H1 (cell line): Measurements from ENCODE around the gene ZNF791. TPM values are rescaled to one million over a fixed set of nuclear protein-coding genes. Genes with fewer than 3 reads are reported as not detected.

Experiments used
- CTCF ChIA-PET: fragments of 300-600 bp; sonication (Branson Sonifier 250); formaldehyde crosslinking; loops from one replicate; lab custom pipeline; 2021; ENCODE audit not compliant: partially characterized antibody; lab: Charles Lee
- POLR2A ChIA-PET: fragments of 300-600 bp; sonication (Branson Sonifier 250); formaldehyde crosslinking; loops from one replicate; lab custom pipeline; 2021; ENCODE audit warnings: inconsistent platforms; ENCODE audit not compliant: partially characterized antibody; lab: Charles Lee
- DNase-seq, 2 experiments: peaks; one replicate each; pipeline versions ENCODE4 v3.0.0 to v3.0.0-alpha.2; 2010 to 2022; ENCODE audit warnings: low spot score in 2 of 2, low read depth in 1 of 2, mixed read lengths in 1 of 2
- FAIRE-seq: peaks from 2 replicates; lab custom pipeline; 2011; peaks lifted over from hg19 to GRCh38; lab: Jason Lieb, UNC
- H2AFZ ChIP-seq: 2 replicates; pipeline ENCODE4 v1.8.1; 2012; ENCODE audit warnings: low read length, inconsistent platforms
- H2AK5ac ChIP-seq: 2 replicates; pipeline ENCODE4 v1.6.1; 2013; ENCODE audit warnings: low read depth, low read length
- H2BK120ac ChIP-seq: replicated peaks from 2 replicates; pipeline ENCODE3; 2013; ENCODE audit warnings: low read depth, low read length, inconsistent platforms
- H2BK12ac ChIP-seq: 2 replicates; pipeline ENCODE4 v1.6.1; 2013; ENCODE audit warnings: low read depth, low read length
- H2BK15ac ChIP-seq: 2 replicates; pipeline ENCODE4 v1.6.1; 2013; ENCODE audit warnings: low read length
- H2BK20ac ChIP-seq: 2 replicates; pipeline ENCODE4 v1.6.1; 2013; ENCODE audit warnings: low read length
- H2BK5ac ChIP-seq: 2 replicates; pipeline ENCODE4 v1.6.1; 2013; ENCODE audit warnings: low read depth, low read length
- H3K14ac ChIP-seq: 2 replicates; pipeline ENCODE4 v1.6.1; 2013; ENCODE audit warnings: inconsistent platforms; ENCODE audit not compliant: insufficient read length
- H3K18ac ChIP-seq: 2 replicates; pipeline ENCODE4 v1.6.1; 2013; ENCODE audit warnings: low read length; ENCODE audit errors: extremely low read depth
- H3K23ac ChIP-seq: 2 replicates; pipeline ENCODE4 v1.6.1; 2013; ENCODE audit warnings: inconsistent platforms; ENCODE audit not compliant: insufficient read length
- H3K23me2 ChIP-seq: 2 replicates; pipeline ENCODE4 v1.6.1; 2013; ENCODE audit warnings: low read depth, low read length
- H3K27ac ChIP-seq: 2 replicates; pipeline ENCODE4 v1.6.1; 2011; ENCODE audit warnings: low read depth, low read length, inconsistent platforms
- H3K27me3 ChIP-seq, 4 experiments: replicated peaks in 1 of 4; 1 replicate in 1 of 4; 2 replicates in 3 of 4; pipeline versions ENCODE4 v1.6.1 to v1.8.1; 2011 to 2013; ENCODE audit warnings: low read length in 3 of 4, mild to moderate bottlenecking in 3 of 4, inconsistent platforms in 2 of 4, mixed read lengths in 2 of 4, moderate library complexity in 1 of 4; ENCODE audit not compliant: control insufficient read depth in 3 of 4, insufficient read depth in 3 of 4; ENCODE audit errors: extremely low read depth in 1 of 4
- H3K36me3 ChIP-seq, 4 experiments: 2 replicates each; pipeline versions ENCODE4 v1.6.1 to v1.8.1; 2011 to 2013; ENCODE audit warnings: mild to moderate bottlenecking in 4 of 4, low read length in 3 of 4, moderate library complexity in 2 of 4, control low read depth in 1 of 4, inconsistent platforms in 1 of 4; ENCODE audit not compliant: insufficient read depth in 4 of 4, control insufficient read depth in 2 of 4
- H3K4ac ChIP-seq: replicated peaks from 2 replicates; pipeline ENCODE3; 2013; ENCODE audit warnings: low read length, low read depth, mixed read lengths, inconsistent platforms; ENCODE audit not compliant: insufficient read length
- H3K4me1 ChIP-seq, 4 experiments: replicated peaks in 1 of 4; 1 replicate in 1 of 4; 2 replicates in 3 of 4; pipeline versions ENCODE4 v1.6.1 to v1.8.1; 2011 to 2013; ENCODE audit warnings: low read length in 3 of 4, inconsistent platforms in 2 of 4, mixed read lengths in 1 of 4; ENCODE audit not compliant: insufficient read depth in 4 of 4, control insufficient read depth in 3 of 4
- H3K4me2 ChIP-seq, 2 experiments: 2 replicates each; pipeline versions ENCODE4 v1.6.1 to v1.8.1; 2011 to 2013; ENCODE audit warnings: low read depth in 2 of 2, low read length in 2 of 2, control low read depth in 1 of 2, inconsistent platforms in 1 of 2, mild to moderate bottlenecking in 1 of 2; ENCODE audit not compliant: insufficient read depth in 1 of 2
- H3K4me3 ChIP-seq, 4 experiments: fragments of 200-600, 300-600 bp in 1 of 4; sonication (generic), shearing (Covaris generic), sonication (Bioruptor Twin) in 1 of 4; 2 replicates each; pipeline versions ENCODE4 v1.5.1 to v1.8.1; 2011 to 2016; ENCODE audit warnings: low read length in 4 of 4, low read depth in 3 of 4, control low read depth in 2 of 4, inconsistent platforms in 2 of 4, mild to moderate bottlenecking in 2 of 4, mixed read lengths in 1 of 4, moderate library complexity in 1 of 4; ENCODE audit not compliant: insufficient read depth in 2 of 4; ENCODE audit errors: extremely low read depth in 1 of 4
- H3K56ac ChIP-seq: replicated peaks from 2 replicates; pipeline ENCODE3; 2013; ENCODE audit warnings: low read depth, mild to moderate bottlenecking, mixed read lengths, low read length, inconsistent platforms; ENCODE audit not compliant: insufficient read length
- H3K79me1 ChIP-seq: 2 replicates; pipeline ENCODE4 v1.6.1; 2013; ENCODE audit warnings: low read depth, low read length, control low read depth
- H3K79me2 ChIP-seq, 2 experiments: 2 replicates each; pipeline versions ENCODE4 v1.6.1 to v1.8.1; 2012 to 2013; ENCODE audit warnings: low read length in 2 of 2, mild to moderate bottlenecking in 2 of 2, inconsistent platforms in 1 of 2; ENCODE audit not compliant: insufficient read depth in 2 of 2, control insufficient read depth in 1 of 2
- H3K9ac ChIP-seq, 4 experiments: replicated peaks in 1 of 4; 1 replicate in 1 of 4; 2 replicates in 3 of 4; pipeline versions ENCODE4 v1.6.1 to v1.8.1; 2011 to 2013; ENCODE audit warnings: low read depth in 3 of 4, low read length in 3 of 4, control low read depth in 2 of 4, mild to moderate bottlenecking in 2 of 4, moderate library complexity in 2 of 4, inconsistent platforms in 1 of 4; ENCODE audit errors: extremely low read depth in 1 of 4
- H3K9me3 ChIP-seq, 2 experiments: 2 replicates each; pipeline versions ENCODE4 v1.6.1 to v1.8.1; 2012 to 2013; ENCODE audit warnings: mild to moderate bottlenecking in 2 of 2, moderate library complexity in 2 of 2, control low read depth in 1 of 2, inconsistent platforms in 1 of 2, low read depth in 1 of 2, low read length in 1 of 2, mixed read lengths in 1 of 2; ENCODE audit not compliant: insufficient read depth in 2 of 2
- H4K20me1 ChIP-seq, 2 experiments: replicated peaks in 1 of 2; 2 replicates each; pipeline versions ENCODE3 to v1.8.1; 2011 to 2013; ENCODE audit warnings: inconsistent platforms in 2 of 2, low read length in 2 of 2, mild to moderate bottlenecking in 1 of 2; ENCODE audit not compliant: insufficient read depth in 2 of 2, control insufficient read depth in 1 of 2
- H4K5ac ChIP-seq: 2 replicates; pipeline ENCODE4 v1.6.1; 2013; ENCODE audit warnings: low read length, low read depth, mixed read lengths, inconsistent platforms; ENCODE audit not compliant: insufficient read length
- H4K8ac ChIP-seq: 2 replicates; pipeline ENCODE4 v1.8.0; 2013; ENCODE audit warnings: mild to moderate bottlenecking, moderate library complexity, low read length, inconsistent platforms; ENCODE audit not compliant: insufficient read depth; ENCODE audit errors: extremely low read depth
- H4K91ac ChIP-seq: replicated peaks from 2 replicates; pipeline ENCODE3; 2013; ENCODE audit warnings: low read length, mixed read lengths, inconsistent platforms; ENCODE audit not compliant: insufficient read length
- CTBP2 ChIP-seq: IDR thresholded peaks from 2 replicates; pipeline ENCODE4 v1.7.0; 2011; ENCODE audit warnings: borderline replicate concordance, mild to moderate bottlenecking, moderate library complexity, mixed read lengths, low read length; ENCODE audit not compliant: insufficient read depth, insufficient read length
- GABPA ChIP-seq: IDR thresholded peaks from 2 replicates; pipeline ENCODE4 v1.6.1; 2011; ENCODE audit warnings: mild to moderate bottlenecking, low read length, moderate library complexity, borderline replicate concordance; ENCODE audit not compliant: insufficient read depth
- HDAC2 ChIP-seq, 2 experiments: fragments of 300-600 bp in 1 of 2; sonication (generic) in 1 of 2; IDR thresholded peaks; 2 replicates each; pipeline ENCODE4 v1.6.1; 2011 to 2012; ENCODE audit warnings: low read depth in 2 of 2, low read length in 2 of 2, mild to moderate bottlenecking in 2 of 2, moderate library complexity in 2 of 2, borderline replicate concordance in 1 of 2, inconsistent platforms in 1 of 2
- HDAC6 ChIP-seq: IDR thresholded peaks from one replicate; pipeline ENCODE4 v1.7.1; 2012; ENCODE audit warnings: low read depth, mild to moderate bottlenecking, inconsistent platforms, low read length, moderate library complexity
- PHF8 ChIP-seq: fragments of 200-600 bp; sonication (generic); conservative IDR thresholded peaks from 2 replicates; pipeline ENCODE4 v1.7.1; 2012; ENCODE audit warnings: low read depth, mild to moderate bottlenecking, inconsistent platforms, low read length, moderate library complexity
- WGBS, 2 experiments: shearing (Covaris generic) in 1 of 2; methylation state at CpG; one replicate each; pipeline versions ENCODE4 v1.1.6 to v1.1.7; 2013 to 2015; ENCODE audit warnings: low lambda C conversion rate in 2 of 2, mixed read lengths in 2 of 2, inconsistent platforms in 1 of 2, low coverage in 1 of 2, missing lambda C conversion rate in 1 of 2; ENCODE audit not compliant: insufficient replicate concordance in 2 of 2, insufficient coverage in 1 of 2, insufficient read length in 1 of 2; ENCODE audit errors: extremely low coverage in 1 of 2, missing lambda C conversion rate in 1 of 2; 5-methylcytosine and 5-hydroxymethylcytosine counted together
- polyA plus RNA-seq, 7 experiments: library from polyadenylated mRNA; depleted of rRNA in 3 of 7; stranded (reverse) in 5 of 7; unstranded in 2 of 7; fragments of >200 nt in 5 of 7; fragments of 200-250 nt in 2 of 7; gene quantifications; 1 replicate in 5 of 7; 2 replicates in 1 of 7; 4 replicates in 1 of 7; pipeline versions ENCODE4 v1.2.1 to v1.2.3, GENCODE V29; 2011 to 2013; ENCODE audit warnings: missing spikeins in 2 of 7, mixed read lengths in 2 of 7
- total RNA-seq: library from RNA; stranded (reverse); fragmentation: NEBNext Ultra II Directional; extraction: Animal tissue kit (Norgen Biotek cat#: 25700); gene quantifications from 2 replicates; pipeline ENCODE4 v1.2.1, GENCODE V29; 2021
- TF ChIP-seq, protein P1 (sequence below): IDR thresholded peaks from 2 replicates; pipeline ENCODE4 v1.6.1; 2012; ENCODE audit warnings: inconsistent platforms
- TF ChIP-seq, protein P2 (sequence below), 3 experiments: IDR thresholded peaks; 1 replicate in 2 of 3; 2 replicates in 1 of 3; pipeline versions ENCODE4 v1.5.1 to v1.6.1; 2011; ENCODE audit warnings: low read length in 3 of 3, mild to moderate bottlenecking in 3 of 3, inconsistent platforms in 2 of 3, low read depth in 1 of 3, moderate library complexity in 1 of 3; ENCODE audit not compliant: insufficient read depth in 1 of 3; ENCODE audit errors: control extremely low read depth in 1 of 3

Gene ZNF791
- total and polyA plus RNA-seq, 2 of the 8 experiments (the other 6 are each of a cell fraction or from before 2014, with no cell fraction given) = 4.1 to 18.6 TPM

DNA sequence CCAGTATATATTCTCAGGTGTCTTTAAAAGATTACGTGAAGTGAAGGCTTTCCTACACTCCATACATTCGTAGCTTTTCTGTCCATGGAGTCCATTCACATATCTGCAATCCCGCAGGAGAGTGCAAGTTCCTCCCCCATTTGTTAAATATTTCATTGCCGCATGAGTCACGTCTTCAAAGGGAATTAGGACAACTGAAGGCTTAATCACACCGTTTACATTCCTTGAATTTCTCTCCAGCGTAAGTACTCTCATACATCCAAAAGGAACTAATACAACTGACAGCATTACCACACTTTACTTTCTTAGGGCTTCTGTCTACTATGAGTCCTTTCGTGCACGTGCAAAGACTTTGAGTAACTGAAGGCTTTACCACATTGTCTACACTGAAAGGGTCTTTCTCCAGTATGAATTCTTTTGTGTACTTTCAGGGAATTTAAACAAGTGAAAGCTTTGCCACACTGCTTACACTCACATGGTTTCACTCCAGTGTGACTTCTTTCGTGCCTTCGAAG, 30.5 kb upstream of the ZNF791 start:
- H2BK12ac ChIP-seq = no peak overlapping the region
- no peak overlapping the region for H3K56ac ChIP-seq
- no peak overlapping the region for H3K27ac ChIP-seq
- no peaks in the 10 kb centered on the region for H3K79me2 ChIP-seq
- no peak overlapping the region for H4K8ac ChIP-seq
- H2BK5ac ChIP-seq = no peak overlapping the region
- ChIA-PET POLR2A (interaction anchor here (0.6 to 1.9 kb wide), 3 partner anchors 31 to 1495 kb away, joined by 3 read pairs; partner anchors contain the start of genes ZNF490 and ZNF791), CTCF (interaction anchor here (1.2 kb wide), 1 partner anchor 28 kb away, joined by 3 read pairs; no protein-coding TSS in a partner anchor)
- no peak overlapping the region for H3K4me2 ChIP-seq
- 95% methylated on average over 11 of the region's 11 CpGs; no CpG with 5 or more reads in 1 of the 2 experiments for WGBS, 2 experiments
- H3K23me2 ChIP-seq = no peaks in the 10 kb centered on the region
- no peak overlapping the region for H3K23ac ChIP-seq
- H3K9me3 ChIP-seq = peaks cover 18 to 37% of the 10 kb centered on the region in 2 experiments
- DNase-seq (no peak), FAIRE-seq (no peak)
- no peak overlapping the region for H3K14ac ChIP-seq
- no peaks in the 10 kb centered on the region for H4K20me1 ChIP-seq
- H3K4ac ChIP-seq = no peak overlapping the region
- no peak overlapping the region for H3K18ac ChIP-seq
- H3K27me3 ChIP-seq = no peaks in the 10 kb centered on the region
- no peaks in the 10 kb centered on the region for H3K79me1 ChIP-seq
- no peak overlapping the region for H4K5ac ChIP-seq
- TF ChIP-seq HDAC6 = no peak
- no peak for TF ChIP-seq HDAC2 (IDR thresholded peaks at IDR 0.05; ENCODE audit: borderline replicate concordance in 1 of 2, low read depth in 2 of 2, low read length in 2 of 2)
- no peak for TF ChIP-seq GABPA
- TF ChIP-seq, protein P1, sequence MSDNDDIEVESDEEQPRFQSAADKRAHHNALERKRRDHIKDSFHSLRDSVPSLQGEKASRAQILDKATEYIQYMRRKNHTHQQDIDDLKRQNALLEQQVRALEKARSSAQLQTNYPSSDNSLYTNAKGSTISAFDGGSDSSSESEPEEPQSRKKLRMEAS = no peak
- TF ChIP-seq, protein P2, sequence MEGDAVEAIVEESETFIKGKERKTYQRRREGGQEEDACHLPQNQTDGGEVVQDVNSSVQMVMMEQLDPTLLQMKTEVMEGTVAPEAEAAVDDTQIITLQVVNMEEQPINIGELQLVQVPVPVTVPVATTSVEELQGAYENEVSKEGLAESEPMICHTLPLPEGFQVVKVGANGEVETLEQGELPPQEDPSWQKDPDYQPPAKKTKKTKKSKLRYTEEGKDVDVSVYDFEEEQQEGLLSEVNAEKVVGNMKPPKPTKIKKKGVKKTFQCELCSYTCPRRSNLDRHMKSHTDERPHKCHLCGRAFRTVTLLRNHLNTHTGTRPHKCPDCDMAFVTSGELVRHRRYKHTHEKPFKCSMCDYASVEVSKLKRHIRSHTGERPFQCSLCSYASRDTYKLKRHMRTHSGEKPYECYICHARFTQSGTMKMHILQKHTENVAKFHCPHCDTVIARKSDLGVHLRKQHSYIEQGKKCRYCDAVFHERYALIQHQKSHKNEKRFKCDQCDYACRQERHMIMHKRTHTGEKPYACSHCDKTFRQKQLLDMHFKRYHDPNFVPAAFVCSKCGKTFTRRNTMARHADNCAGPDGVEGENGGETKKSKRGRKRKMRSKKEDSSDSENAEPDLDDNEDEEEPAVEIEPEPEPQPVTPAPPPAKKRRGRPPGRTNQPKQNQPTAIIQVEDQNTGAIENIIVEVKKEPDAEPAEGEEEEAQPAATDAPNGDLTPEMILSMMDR (IDR thresholded peaks at IDR 0.05; ENCODE audit: control extremely low read depth in 1 of 3, insufficient read depth in 1 of 3, low read depth in 1 of 3, low read length in 3 of 3) = no peak
- no peak for TF ChIP-seq CTBP2
- TF ChIP-seq PHF8 = no peak
- H3K4me3 ChIP-seq = no peak overlapping the region
- no peaks in the 10 kb centered on the region for H3K4me1 ChIP-seq
- H2AFZ ChIP-seq = no peak overlapping the region
- H2BK20ac ChIP-seq = no peak overlapping the region
- no peak overlapping the region for H2BK120ac ChIP-seq
- H3K9ac ChIP-seq = no peak overlapping the region
- H2AK5ac ChIP-seq = no peak overlapping the region
- no peak overlapping the region for H4K91ac ChIP-seq
- no peak overlapping the region for H2BK15ac ChIP-seq
- H3K36me3 ChIP-seq = peaks cover 3 to 51% (median 21%) of the 10 kb centered on the region in 4 experiments; a peak in 7 of 8 replicates
